Natural killer cell (primary cell): ENCODE measurements around the gene OTUD4. TPM values are rescaled to one million over a fixed set of nuclear protein-coding genes. Genes with fewer than 3 reads are reported as not detected.
"Not testable (repeated sequence)": the region's sequence is repeated elsewhere in the genome, so short reads cannot be mapped to it uniquely, and the experiment has no call there.

Experiments
- ATAC-seq, 3 donors: fragments of 150-1000 bp in 2 of 3; fragments of 200-7000 bp in 1 of 3; cut with Tn5 transposase; 1 replicate in 1 of 3; 2 replicates in 2 of 3; pipeline ENCODE4 v1.10.0; 2021; ENCODE audit warnings: mild to moderate bottlenecking in 2 of 3, moderate library complexity in 2 of 3
- DNase-seq, 2 donors: peaks; one replicate each; pipeline versions ENCODE4 v3.0.0 to v3.0.0-alpha.2; 2013 to 2021; ENCODE audit warnings: mixed read lengths in 1 of 2
- H3K27ac ChIP-seq: one replicate; pipeline ENCODE4 v1.5.1; 2013; ENCODE audit warnings: mild to moderate bottlenecking, low read length
- H3K27me3 ChIP-seq: one replicate; pipeline ENCODE4 v1.6.1; 2013; ENCODE audit warnings: low read length; ENCODE audit not compliant: control insufficient read depth, insufficient read depth
- H3K36me3 ChIP-seq: one replicate; pipeline ENCODE4 v1.6.1; 2013; ENCODE audit warnings: low read length; ENCODE audit not compliant: control insufficient read depth, insufficient read depth
- H3K4me1 ChIP-seq: one replicate; pipeline ENCODE4 v1.6.1; 2013; ENCODE audit warnings: low read length; ENCODE audit not compliant: control insufficient read depth, insufficient read depth
- H3K4me3 ChIP-seq: one replicate; pipeline ENCODE4 v1.5.1; 2013; ENCODE audit warnings: low read length
- H3K9me3 ChIP-seq: one replicate; pipeline ENCODE4 v1.6.1; 2013; ENCODE audit warnings: low read length; ENCODE audit not compliant: control insufficient read depth, insufficient read depth
- H3K27ac Mint-ChIP-seq, 2 donors: one replicate each; pipeline ENCODE4 v1.8.0; 2022; ENCODE audit warnings: mild to moderate bottlenecking in 2 of 2, mixed read lengths in 2 of 2, moderate library complexity in 1 of 2
- H3K27me3 Mint-ChIP-seq, 2 donors: one replicate each; pipeline ENCODE4 v1.8.0; 2022; ENCODE audit warnings: low read depth in 2 of 2, mixed read lengths in 2 of 2
- H3K36me3 Mint-ChIP-seq: one replicate; pipeline ENCODE4 v1.8.0; 2022; ENCODE audit warnings: mixed read lengths
- H3K4me1 Mint-ChIP-seq, 2 donors: one replicate each; pipeline ENCODE4 v1.8.0; 2022; ENCODE audit warnings: mixed read lengths in 2 of 2
- H3K4me3 Mint-ChIP-seq: one replicate; pipeline ENCODE4 v1.8.0; 2022; ENCODE audit warnings: mild to moderate bottlenecking, moderate library complexity, mixed read lengths
- H3K9me3 Mint-ChIP-seq, 2 donors: one replicate each; pipeline ENCODE4 v1.8.0; 2022; ENCODE audit warnings: mixed read lengths in 2 of 2
- CTCF ChIP-seq: fragments of 200-600 bp; IDR thresholded peaks from one replicate; pipeline ENCODE4 v1.8.0; 2022; ENCODE audit warnings: antibody characterized with exemption
- WGBS: methylation state at CpG from one replicate; pipeline ENCODE4 v1.1.7; 2013; ENCODE audit warnings: missing lambda C conversion rate; ENCODE audit not compliant: insufficient coverage; 5-methylcytosine and 5-hydroxymethylcytosine counted together
- intact Hi-C: fragments of 100-400 bp; cut with micrococcal nuclease; formaldehyde crosslinking; loops from one replicate; pipeline ENCODE4 v1.14.2; 2022
- total RNA-seq, 4 donors: library from RNA; stranded (reverse); fragments of 120-200 nt in 1 of 4; gene quantifications; one replicate each; pipeline versions ENCODE4 v1.2.3 to v1.2.4, GENCODE V29; 2013 to 2022

OTUD4 gene
- 10 to 100 TPM; 60.0 to 73.3 (median 71.6) TPM for total RNA-seq
- 50.8 TPM for total RNA-seq (2013)

GRCh38 chr4:145180298-145181090, at the start of gene OTUD4:
Gene OTUD4 (minus strand): TSS chr4:145180589. CDS start chr4:145179973, 616 bp downstream.
- peaks cover 36 to 37% of the 10 kb centered on the region in 2 donors for H3K4me1 Mint-ChIP-seq
- H3K27ac Mint-ChIP-seq = peak within 1 kb of the TSS; percentile 95 to 97
- H3K4me3 ChIP-seq = peak within 1 kb of the TSS; percentile 82
- TF ChIP-seq CTCF = no peak
- H3K4me3 Mint-ChIP-seq = peak within 1 kb of the TSS; percentile 95
- ATAC-seq (peak; percentile 78 to 95 (median 84)), DNase-seq (peak; percentile 94 to 97)
- under 1% methylated on average over 94 of the region's 94 CpGs for WGBS
- H3K36me3 Mint-ChIP-seq = no peaks in the 10 kb centered on the region
- no peaks in the 10 kb centered on the region for H3K9me3 ChIP-seq
- peaks cover 25% of the 10 kb centered on the region for H3K4me1 ChIP-seq
- no peaks in the 10 kb centered on the region for H3K27me3 ChIP-seq
- no peaks in the 10 kb centered on the region for H3K9me3 Mint-ChIP-seq
- H3K27ac ChIP-seq = peak within 1 kb of the TSS; percentile 99
- intact Hi-C loops = loop anchor here (1.0 to 5.0 kb wide), 3 partner anchors 82 to 757 kb away; partner anchors contain the start of genes ABCE1, ANAPC10, MMAA and ZNF827
- no peaks in the 10 kb centered on the region for H3K36me3 ChIP-seq
- no peaks in the 10 kb centered on the region for H3K27me3 Mint-ChIP-seq

DNA sequence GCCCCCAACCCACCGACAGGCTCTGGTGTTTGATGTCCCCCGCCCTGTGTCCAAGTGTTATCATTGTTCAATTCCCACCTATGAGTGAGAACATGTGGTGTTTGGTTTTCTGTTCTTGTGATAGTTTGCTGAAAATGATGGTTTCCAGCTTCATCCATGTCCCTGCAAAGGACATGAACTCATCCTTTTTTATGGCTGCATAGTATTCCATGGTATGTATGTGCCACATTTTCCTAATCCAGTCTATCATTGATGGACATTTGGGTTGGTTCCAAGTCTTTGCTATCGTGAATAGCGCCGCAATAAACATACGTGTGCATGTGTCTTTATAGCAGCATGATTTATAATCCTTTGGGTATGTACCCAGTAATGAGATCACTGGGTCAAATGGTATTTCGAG, 42.8 kb upstream of the OTUD4 start:
- H3K4me1 ChIP-seq, H3K9me3 ChIP-seq, H3K36me3 ChIP-seq, H3K4me3 ChIP-seq, DNase-seq, H3K27me3 ChIP-seq, ATAC-seq, H3K27ac Mint-ChIP-seq, H3K9me3 Mint-ChIP-seq, H3K27ac ChIP-seq, H3K36me3 Mint-ChIP-seq, H3K4me3 Mint-ChIP-seq, intact Hi-C loops, H3K4me1 Mint-ChIP-seq: not testable (repeated sequence)
- WGBS = 93% methylated on average over 2 of the region's 7 CpGs
- H3K27me3 Mint-ChIP-seq = peaks cover 0 to 20% of the 10 kb centered on the region in 2 donors

DNA sequence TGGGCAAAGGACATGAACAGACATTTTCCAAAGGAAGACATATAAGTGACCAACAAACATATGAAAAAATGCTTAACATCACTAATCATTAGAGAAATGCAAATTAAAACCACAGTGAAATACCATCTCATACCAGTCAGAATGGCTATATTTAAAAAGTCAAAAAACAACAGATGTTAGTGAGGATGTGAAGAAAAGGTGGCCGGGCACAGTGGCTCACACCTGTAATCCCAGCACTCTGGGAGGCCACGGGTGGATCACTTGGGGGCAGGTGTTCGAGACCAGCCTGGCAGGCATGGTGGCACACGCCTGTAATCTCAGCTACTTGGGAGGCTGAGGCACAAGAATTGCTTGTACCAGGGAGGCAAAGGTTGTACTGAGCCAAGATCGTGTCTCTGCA, 41.1 kb upstream of the OTUD4 start:
- intact Hi-C loops, H3K4me3 ChIP-seq, H3K27ac Mint-ChIP-seq, H3K4me1 ChIP-seq, H3K36me3 ChIP-seq, DNase-seq, H3K4me3 Mint-ChIP-seq, ATAC-seq, H3K27ac ChIP-seq, H3K27me3 ChIP-seq, H3K36me3 Mint-ChIP-seq, H3K4me1 Mint-ChIP-seq, H3K9me3 Mint-ChIP-seq, H3K9me3 ChIP-seq: not testable (repeated sequence)
- WGBS = 82% methylated on average over 5 of the region's 5 CpGs
- peaks cover 0 to 30% of the 10 kb centered on the region in 2 donors for H3K27me3 Mint-ChIP-seq

GRCh38 chr4:145219090-145219489, 38.7 kb upstream of the OTUD4 start:
- H3K27ac Mint-ChIP-seq = no peak overlapping the region
- Histone ChIP-seq H3K4me3 (no peak overlapping the region), H3K27me3 (peaks cover 2% of the 10 kb centered on the region), H3K9me3 (no peaks in the 10 kb centered on the region), H3K36me3 (no peaks in the 10 kb centered on the region), H3K27ac (no peak overlapping the region), H3K4me1 (no peaks in the 10 kb centered on the region)
- ATAC-seq = no peak
- no peak overlapping the region for H3K4me3 Mint-ChIP-seq
- WGBS = 83% methylated on average over 2 of the region's 2 CpGs
- H3K4me1 Mint-ChIP-seq = no peaks in the 10 kb centered on the region
- no peaks in the 10 kb centered on the region for H3K9me3 Mint-ChIP-seq
- intact Hi-C loops = no loop called here
- no peaks in the 10 kb centered on the region for H3K36me3 Mint-ChIP-seq
- H3K27me3 Mint-ChIP-seq = peaks cover 3 to 30% of the 10 kb centered on the region in 2 donors
- TF ChIP-seq CTCF = no peak
- no peak for DNase-seq
